GM10248 (cell line): Measurements from ENCODE around the gene DPYD.

Source experiments
- CTCF ChIA-PET: fragments of 300-600 bp; sonication (Branson Sonifier 250); formaldehyde crosslinking; extraction: SDS; loops from one replicate; lab custom pipeline; 2021; ENCODE audit warnings: antibody characterized with exemption; lab: Yijun Ruan, JAX
- POLR2A ChIA-PET: fragments of 350-650 bp; sonication (Branson Sonifier 250); formaldehyde crosslinking; extraction: SDS; loops from one replicate; lab custom pipeline; 2020; ENCODE audit warnings: antibody characterized with exemption; lab: Yijun Ruan, JAX
- DNase-seq: peaks from one replicate; pipeline ENCODE4 v3.0.0; 2012; ENCODE audit errors: extremely low spot score
- TF ChIP-seq, protein P1 (sequence below): IDR thresholded peaks from 2 replicates; pipeline ENCODE4 v1.5.1; 2012; ENCODE audit warnings: mild to moderate bottlenecking, low read depth; ENCODE audit errors: extremely low read depth, missing control alignments, control extremely low read depth

DPYD gene

DNA sequence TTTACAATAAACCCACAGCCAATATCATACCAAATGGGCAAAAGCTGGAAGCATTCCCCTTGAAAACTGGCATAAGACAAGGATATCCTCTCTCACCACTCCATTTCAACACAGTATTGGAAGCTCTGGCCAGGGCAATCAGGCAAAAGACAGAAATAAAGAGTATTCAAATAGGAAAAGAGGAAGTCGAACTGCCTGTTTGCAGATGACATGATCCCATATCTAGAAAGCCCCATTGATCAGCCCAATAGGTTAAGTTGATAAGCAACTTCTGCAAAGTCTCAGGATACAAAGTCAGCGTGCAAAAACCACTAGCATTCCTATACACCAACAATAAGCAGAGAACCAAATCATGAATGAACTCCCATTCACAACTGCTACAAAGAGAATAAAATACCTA is 235.5 kb downstream of the DPYD start:
- TF ChIP-seq, protein P1, sequence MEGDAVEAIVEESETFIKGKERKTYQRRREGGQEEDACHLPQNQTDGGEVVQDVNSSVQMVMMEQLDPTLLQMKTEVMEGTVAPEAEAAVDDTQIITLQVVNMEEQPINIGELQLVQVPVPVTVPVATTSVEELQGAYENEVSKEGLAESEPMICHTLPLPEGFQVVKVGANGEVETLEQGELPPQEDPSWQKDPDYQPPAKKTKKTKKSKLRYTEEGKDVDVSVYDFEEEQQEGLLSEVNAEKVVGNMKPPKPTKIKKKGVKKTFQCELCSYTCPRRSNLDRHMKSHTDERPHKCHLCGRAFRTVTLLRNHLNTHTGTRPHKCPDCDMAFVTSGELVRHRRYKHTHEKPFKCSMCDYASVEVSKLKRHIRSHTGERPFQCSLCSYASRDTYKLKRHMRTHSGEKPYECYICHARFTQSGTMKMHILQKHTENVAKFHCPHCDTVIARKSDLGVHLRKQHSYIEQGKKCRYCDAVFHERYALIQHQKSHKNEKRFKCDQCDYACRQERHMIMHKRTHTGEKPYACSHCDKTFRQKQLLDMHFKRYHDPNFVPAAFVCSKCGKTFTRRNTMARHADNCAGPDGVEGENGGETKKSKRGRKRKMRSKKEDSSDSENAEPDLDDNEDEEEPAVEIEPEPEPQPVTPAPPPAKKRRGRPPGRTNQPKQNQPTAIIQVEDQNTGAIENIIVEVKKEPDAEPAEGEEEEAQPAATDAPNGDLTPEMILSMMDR: no peak
- no peak for DNase-seq
- ChIA-PET POLR2A (no interaction called here), CTCF (no interaction called here)

DNA sequence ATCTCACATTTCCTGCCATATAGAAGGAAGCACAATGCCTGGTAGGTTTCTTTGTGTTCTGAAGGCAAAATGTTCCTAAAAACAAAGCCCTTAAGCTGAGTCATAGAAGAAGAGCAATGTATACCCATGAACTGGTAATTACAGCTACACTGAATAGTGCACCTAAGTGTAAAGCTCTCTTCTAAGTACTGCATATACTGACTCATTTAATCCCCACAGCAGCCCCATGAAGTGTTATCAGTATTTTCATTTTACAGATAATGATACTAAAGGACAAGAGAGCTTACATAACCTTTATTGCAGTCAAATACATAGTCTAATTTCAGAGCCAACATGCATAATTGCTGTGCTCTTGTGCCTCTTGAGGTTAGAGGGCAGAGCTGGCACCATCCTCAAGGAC is 239.9 kb downstream of the DPYD start:
- ChIA-PET POLR2A (no interaction called here), CTCF (no interaction called here)
- no peak for DNase-seq
- TF ChIP-seq, protein P1: no peak

DNA sequence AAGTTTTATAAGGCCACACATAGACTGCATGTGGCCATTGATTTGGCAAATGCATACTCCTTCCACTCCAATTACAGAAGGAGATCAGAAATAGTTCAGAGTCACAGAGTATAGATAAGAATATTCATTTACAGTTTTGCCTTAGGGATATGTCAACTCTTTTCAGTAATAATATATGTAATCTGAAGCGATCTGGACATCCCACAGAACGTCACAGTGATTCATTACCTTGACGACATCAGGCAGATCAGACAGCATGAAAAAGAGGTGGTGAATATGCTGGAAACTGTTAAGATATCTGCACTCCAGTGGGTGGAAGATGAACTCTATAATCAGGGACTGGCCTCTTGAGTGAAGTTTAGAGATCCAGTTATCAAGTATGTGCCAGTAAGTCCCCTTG is 240.4 kb downstream of the DPYD start:
- no peak for DNase-seq
- CTCF ChIA-PET: no interaction called here

DNA sequence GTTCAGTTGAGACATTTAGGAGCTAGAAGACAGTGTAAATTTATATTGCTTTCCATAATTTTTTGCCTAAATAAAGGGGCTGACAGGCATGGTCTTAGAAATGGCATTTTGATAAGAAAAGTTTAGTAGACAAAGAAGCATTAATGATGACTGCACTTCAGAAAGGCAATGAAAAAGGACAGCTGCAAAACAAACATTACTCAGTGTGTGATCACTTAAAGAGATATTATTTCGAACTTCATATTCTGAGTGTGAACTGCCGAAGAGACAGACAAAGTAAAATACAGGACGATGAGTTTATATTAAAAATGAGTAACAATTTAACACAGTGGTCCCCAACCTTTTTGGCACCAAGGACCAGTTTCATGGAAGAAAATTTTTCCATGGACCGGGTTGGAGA is 243.1 kb downstream of the DPYD start:
- TF ChIP-seq, protein P1: no peak

More for the DNA sequence above, 240.4 kb downstream of the DPYD start:
- POLR2A ChIA-PET: no interaction called here
- TF ChIP-seq, protein P1: no peak

DNA sequence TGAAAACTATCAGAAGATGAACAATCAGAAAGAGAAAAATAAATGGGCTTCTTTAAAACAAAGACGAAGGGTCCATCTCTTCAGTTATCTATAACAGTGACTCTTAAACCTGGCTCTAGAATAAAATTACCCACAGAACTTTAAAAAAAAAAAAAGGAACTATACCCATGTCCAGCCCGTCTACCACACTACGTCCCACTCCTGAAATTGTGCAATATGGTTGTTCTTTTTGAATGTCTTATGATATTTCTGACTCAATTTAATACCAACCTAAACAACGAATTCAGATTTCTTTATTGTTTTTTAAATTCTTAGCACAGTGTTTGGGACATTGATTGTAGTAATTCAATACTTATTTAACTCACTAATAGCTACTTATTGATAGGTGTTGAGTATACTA is 246.3 kb downstream of the DPYD start:
- ChIA-PET CTCF (no interaction called here), POLR2A (no interaction called here)
- TF ChIP-seq, protein P1: no peak
- DNase-seq: no peak

More for the DNA sequence above, 243.1 kb downstream of the DPYD start:
- DNase-seq: no peak
- POLR2A ChIA-PET: no interaction called here
- CTCF ChIA-PET: interaction anchor here (1.4 kb wide), 1 partner anchor 14 kb away, joined by 3 read pairs; no protein-coding TSS in a partner anchor

DNA sequence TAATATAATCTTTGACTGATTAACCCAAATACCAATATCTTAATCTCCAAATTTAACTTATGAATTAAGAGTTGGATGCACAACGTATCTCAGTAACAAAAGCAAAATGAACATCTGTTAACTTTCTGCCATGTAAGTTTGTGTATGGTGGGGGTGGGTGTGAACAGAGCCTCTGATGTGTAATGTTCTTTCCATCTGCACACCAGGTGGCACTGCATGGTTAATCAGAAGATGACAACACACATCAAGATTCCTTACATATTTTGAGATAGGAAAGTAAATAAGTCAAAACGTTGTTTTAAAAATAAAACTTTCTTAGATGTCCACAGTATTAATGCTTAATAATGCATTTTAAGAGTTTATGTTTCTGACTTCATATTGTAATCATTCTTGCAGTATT is 251.9 kb downstream of the DPYD start:
- DNase-seq: peak; percentile 8
- CTCF ChIA-PET: interaction anchor here (1.4 kb wide), 1 partner anchor 9 kb away, joined by 4 read pairs; no protein-coding TSS in a partner anchor
- POLR2A ChIA-PET: no interaction called here
- TF ChIP-seq, protein P1: no peak
